ENCODE measurements around the gene WDFY3. TPM values are rescaled to one million over a fixed set of nuclear protein-coding genes. Genes with fewer than 3 reads are reported as not detected.

Gene WDFY3
- total and polyA plus RNA-seq, 4 donors = 7.5 to 229 (median 75.8) TPM

GRCh38 chr4:84901740-84902281 lies 64.7 kb downstream of the WDFY3 start:
- DNase-seq = no peak
- Histone ChIP-seq H3K27me3 (ENCODE audit: control insufficient read depth in 3 of 3, insufficient read depth in 3 of 3, low read length in 2 of 3) (no peaks in the 10 kb centered on the region), H3K36me3 (ENCODE audit: control insufficient read depth in 4 of 4, insufficient read depth in 4 of 4, low read length in 4 of 4) (peaks cover 0 to 7% (median 3%) of the 10 kb centered on the region in 4 donors), H3K27ac (ENCODE audit: low read depth in 1 of 2, low read length in 1 of 2) (no peak overlapping the region), H3K4me3 (no peak overlapping the region), H3K9ac (ENCODE audit: insufficient read depth in 1 of 2, low read length in 2 of 2) (no peak overlapping the region), H3K4me1 (ENCODE audit: control insufficient read depth in 5 of 5, insufficient read depth in 5 of 5, low read length in 5 of 5) (peaks cover 0 to 17% (median 0%) of the 10 kb centered on the region in 5 donors), H3K9me3 (ENCODE audit: control insufficient read depth in 4 of 4, insufficient read depth in 3 of 4, low read length in 3 of 4) (no peaks in the 10 kb centered on the region)
- WGBS, 2 donors = 97 to 98% methylated on average over 3 of the region's 3 CpGs
- no peak for ATAC-seq (ENCODE audit: insufficient read depth, low FRiP score)
- TF ChIP-seq CTCF (IDR thresholded peaks at IDR 0.05; ENCODE audit: control extremely low read depth, extremely low read depth) = no peak

GRCh38 chr4:84901173-84901572 lies 65.3 kb downstream of the WDFY3 start:
- WGBS, 2 donors = 77 to 87% methylated on average over 3 of the region's 3 CpGs
- DNase-seq = no peak
- Histone ChIP-seq H3K27ac (ENCODE audit: low read depth in 1 of 2, low read length in 1 of 2) (no peak overlapping the region), H3K9me3 (ENCODE audit: control insufficient read depth in 4 of 4, insufficient read depth in 3 of 4, low read length in 3 of 4) (no peaks in the 10 kb centered on the region), H3K36me3 (ENCODE audit: control insufficient read depth in 4 of 4, insufficient read depth in 4 of 4, low read length in 4 of 4) (peaks cover 0 to 7% (median 3%) of the 10 kb centered on the region in 4 donors), H3K27me3 (ENCODE audit: control insufficient read depth in 3 of 3, insufficient read depth in 3 of 3, low read length in 2 of 3) (no peaks in the 10 kb centered on the region), H3K9ac (ENCODE audit: insufficient read depth in 1 of 2, low read length in 2 of 2) (no peak overlapping the region), H3K4me3 (no peak overlapping the region), H3K4me1 (ENCODE audit: control insufficient read depth in 5 of 5, insufficient read depth in 5 of 5, low read length in 5 of 5) (peaks cover 0 to 13% (median 0%) of the 10 kb centered on the region in 5 donors)
- TF ChIP-seq CTCF (IDR thresholded peaks at IDR 0.05; ENCODE audit: control extremely low read depth, extremely low read depth) = no peak
- no peak for ATAC-seq (ENCODE audit: insufficient read depth, low FRiP score)

- no peak overlapping the region for H3K9ac ChIP-seq (ENCODE audit: insufficient read depth in 1 of 2, low read length in 2 of 2)
These were observed 66.9 kb downstream of the WDFY3 start for GRCh38 chr4:84899616-84900015.

More at GRCh38 chr4:84899616-84900015, 66.9 kb downstream of the WDFY3 start:
- Histone ChIP-seq H3K4me3 (no peak overlapping the region), H3K9me3 (ENCODE audit: control insufficient read depth in 4 of 4, insufficient read depth in 3 of 4, low read length in 3 of 4) (no peaks in the 10 kb centered on the region), H3K4me1 (ENCODE audit: control insufficient read depth in 5 of 5, insufficient read depth in 5 of 5, low read length in 5 of 5) (peaks cover 0 to 9% (median 0%) of the 10 kb centered on the region in 5 donors), H3K36me3 (ENCODE audit: control insufficient read depth in 4 of 4, insufficient read depth in 4 of 4, low read length in 4 of 4) (peaks cover 0 to 4% (median 2%) of the 10 kb centered on the region in 4 donors), H3K27me3 (ENCODE audit: control insufficient read depth in 3 of 3, insufficient read depth in 3 of 3, low read length in 2 of 3) (no peaks in the 10 kb centered on the region), H3K27ac (ENCODE audit: low read depth in 1 of 2, low read length in 1 of 2) (no peak overlapping the region)
- WGBS, 2 donors = 97 to 98% methylated on average over 3 of the region's 3 CpGs
- ATAC-seq (ENCODE audit: insufficient read depth, low FRiP score) = no peak
- no peak for DNase-seq
- no peak for TF ChIP-seq CTCF (IDR thresholded peaks at IDR 0.05; ENCODE audit: control extremely low read depth, extremely low read depth)
